Skeletal muscle cell (primary cell): ENCODE results near the gene SCN10A.
A peak's percentile ranks its signal among the peaks of the same experiment; 100 is the strongest.

Source experiments
- DNase-seq: peaks from one replicate; pipeline ENCODE4 v3.0.0-alpha.2; 2010; ENCODE audit warnings: low read depth
- H3K4me3 ChIP-seq: 2 replicates; pipeline ENCODE4 v1.5.1; 2011; ENCODE audit warnings: low read depth, mild to moderate bottlenecking, control low read depth, low read length, moderate library complexity

SCN10A gene

GRCh38 chr3:38793721-38794120 lies 22.3 kb downstream of the SCN10A start:
- DNase-seq, result no peak
- no peak overlapping the region for H3K4me3 ChIP-seq

DNA sequence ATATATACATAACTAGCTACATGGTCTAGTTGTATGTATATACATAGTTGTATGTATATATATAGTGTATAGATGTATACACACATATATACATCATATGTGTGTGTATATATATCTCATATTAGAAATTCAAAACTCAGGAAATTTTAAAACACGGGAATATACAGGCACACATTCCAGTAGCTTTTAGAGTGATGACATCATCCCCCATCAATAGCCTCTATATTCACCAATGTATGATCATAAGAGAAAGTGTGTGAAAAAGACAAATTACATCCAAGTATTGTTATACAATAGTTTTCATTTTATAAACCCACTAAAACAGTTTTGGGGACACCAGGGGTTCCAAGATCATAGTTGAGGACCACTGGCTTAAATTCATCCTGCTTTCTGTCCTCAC lies 23.0 kb downstream of the SCN10A start:
- no peak overlapping the region for H3K4me3 ChIP-seq
- DNase-seq, result no peak

DNA sequence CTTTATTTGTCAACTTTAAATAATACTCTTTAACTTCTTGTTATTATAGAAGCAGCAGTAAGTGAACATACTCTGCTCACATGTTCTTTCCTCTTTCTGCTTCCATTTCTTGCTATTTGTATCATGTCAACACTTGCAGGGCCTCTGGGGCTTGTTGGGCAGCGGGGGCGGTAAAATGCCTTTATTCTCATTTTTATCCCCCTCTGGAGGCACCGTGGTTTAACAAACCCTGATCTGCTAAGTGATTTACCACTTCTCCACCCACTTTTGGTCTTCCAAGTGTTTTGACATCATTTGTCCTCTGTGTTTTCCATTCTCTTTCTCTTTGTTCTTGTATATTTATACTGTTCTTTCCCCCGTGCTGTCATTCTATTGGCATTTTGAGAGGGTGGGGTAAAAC lies 33.9 kb downstream of the SCN10A start:
- peak; percentile 14 for DNase-seq
- H3K4me3 ChIP-seq, result no peak overlapping the region

- H3K4me3 ChIP-seq, result no peak overlapping the region
- DNase-seq, result no peak
These were observed 42.5 kb downstream of the SCN10A start for GRCh38 chr3:38773528-38773927.

GRCh38 chr3:38763569-38763968 lies 52.4 kb downstream of the SCN10A start:
- DNase-seq, result no peak
- H3K4me3 ChIP-seq, result no peak overlapping the region

GRCh38 chr3:38758557-38758956 lies 57.5 kb downstream of the SCN10A start:
- H3K4me3 ChIP-seq, result no peak overlapping the region
- DNase-seq, result no peak

- no peak overlapping the region for H3K4me3 ChIP-seq
- DNase-seq, result no peak
These were observed 58.3 kb downstream of the SCN10A start for GRCh38 chr3:38757721-38758120.

GRCh38 chr3:38756892-38757291 lies 59.1 kb downstream of the SCN10A start:
- no peak for DNase-seq
- H3K4me3 ChIP-seq, result no peak overlapping the region

DNA sequence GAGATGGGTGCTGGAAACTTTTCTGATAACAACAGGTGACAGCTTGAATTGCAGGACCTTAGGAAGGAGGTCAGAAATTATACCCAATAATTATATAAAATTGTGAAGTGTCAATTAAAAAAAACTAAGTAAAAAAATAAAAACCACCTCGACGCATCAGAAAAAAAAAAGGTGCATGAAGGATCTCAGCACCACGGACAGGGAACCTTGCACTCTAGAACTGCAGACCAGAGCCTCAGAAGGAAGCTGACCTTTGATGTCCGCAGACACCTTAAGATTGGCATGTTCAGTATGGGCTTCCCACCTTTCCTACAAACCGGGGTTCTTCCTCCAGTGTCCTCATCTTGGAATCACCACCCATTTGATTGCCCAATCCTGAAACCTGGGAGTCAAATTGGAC lies 60.9 kb downstream of the SCN10A start:
- no peak for DNase-seq
- no peak overlapping the region for H3K4me3 ChIP-seq

GRCh38 chr3:38746641-38747040 lies 69.4 kb downstream of the SCN10A start:
- DNase-seq, result no peak
- no peak overlapping the region for H3K4me3 ChIP-seq

- no peak for DNase-seq
- no peak overlapping the region for H3K4me3 ChIP-seq
These were observed 73.0 kb downstream of the SCN10A start for GRCh38 chr3:38743043-38743442.

DNA sequence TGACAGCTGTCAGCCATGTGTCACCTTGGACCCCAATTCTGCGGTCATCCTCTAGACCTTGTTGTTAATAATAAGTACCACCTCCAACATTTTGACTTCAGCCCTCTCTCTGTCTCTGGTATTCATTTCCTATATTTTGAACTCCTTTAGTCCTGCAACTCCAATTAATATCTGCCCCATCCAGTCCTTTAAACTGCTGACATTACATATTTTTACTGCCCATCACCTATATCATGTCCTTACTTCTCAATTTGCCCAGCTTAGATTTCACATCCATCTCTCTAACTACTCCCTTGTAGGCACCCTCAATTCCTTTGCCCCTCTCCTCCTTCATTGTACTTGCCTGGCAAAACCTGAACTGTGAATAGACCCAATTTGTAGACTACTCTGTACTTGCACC lies 73.5 kb downstream of the SCN10A start:
- DNase-seq, result no peak
- no peak overlapping the region for H3K4me3 ChIP-seq

- DNase-seq, result no peak
- no peak overlapping the region for H3K4me3 ChIP-seq
These were observed 75.5 kb downstream of the SCN10A start for GRCh38 chr3:38740537-38740936.

DNA sequence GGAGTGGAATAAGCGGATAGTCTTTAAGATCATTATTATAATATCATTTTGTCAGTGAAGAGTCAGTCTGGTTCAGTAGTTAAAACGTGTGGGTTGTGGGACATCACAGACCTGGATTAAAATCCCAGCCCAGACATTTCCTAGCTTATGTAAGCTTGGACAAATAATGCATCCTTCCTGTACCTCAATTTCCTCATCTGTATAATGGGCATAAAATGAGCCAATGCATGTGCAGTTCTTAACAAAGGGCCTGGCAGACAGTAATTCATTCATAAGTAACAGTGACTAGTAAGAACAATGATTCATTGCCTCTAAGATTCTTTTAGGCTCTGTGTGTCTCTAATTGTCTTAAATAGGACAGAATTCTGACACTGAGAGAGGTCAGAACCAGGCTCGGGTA lies 76.1 kb downstream of the SCN10A start:
- DNase-seq, result no peak
- no peak overlapping the region for H3K4me3 ChIP-seq

DNA sequence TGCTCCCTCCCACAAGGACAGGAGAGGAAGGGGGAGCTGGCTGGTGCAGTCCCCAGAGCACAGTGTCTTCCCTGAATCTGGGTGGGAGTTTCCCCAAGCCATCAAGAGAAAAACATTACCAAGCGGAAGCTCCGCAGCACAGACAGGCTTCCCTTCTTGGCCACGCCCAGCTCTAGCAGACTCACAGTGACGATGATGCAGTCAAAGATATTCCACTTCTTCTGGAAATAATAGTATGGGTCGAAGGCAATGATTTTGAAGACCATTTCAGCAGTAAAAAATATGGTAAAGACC lies 76.7 kb downstream of the SCN10A start:
- H3K4me3 ChIP-seq, result no peak overlapping the region
- DNase-seq, result no peak

DNA sequence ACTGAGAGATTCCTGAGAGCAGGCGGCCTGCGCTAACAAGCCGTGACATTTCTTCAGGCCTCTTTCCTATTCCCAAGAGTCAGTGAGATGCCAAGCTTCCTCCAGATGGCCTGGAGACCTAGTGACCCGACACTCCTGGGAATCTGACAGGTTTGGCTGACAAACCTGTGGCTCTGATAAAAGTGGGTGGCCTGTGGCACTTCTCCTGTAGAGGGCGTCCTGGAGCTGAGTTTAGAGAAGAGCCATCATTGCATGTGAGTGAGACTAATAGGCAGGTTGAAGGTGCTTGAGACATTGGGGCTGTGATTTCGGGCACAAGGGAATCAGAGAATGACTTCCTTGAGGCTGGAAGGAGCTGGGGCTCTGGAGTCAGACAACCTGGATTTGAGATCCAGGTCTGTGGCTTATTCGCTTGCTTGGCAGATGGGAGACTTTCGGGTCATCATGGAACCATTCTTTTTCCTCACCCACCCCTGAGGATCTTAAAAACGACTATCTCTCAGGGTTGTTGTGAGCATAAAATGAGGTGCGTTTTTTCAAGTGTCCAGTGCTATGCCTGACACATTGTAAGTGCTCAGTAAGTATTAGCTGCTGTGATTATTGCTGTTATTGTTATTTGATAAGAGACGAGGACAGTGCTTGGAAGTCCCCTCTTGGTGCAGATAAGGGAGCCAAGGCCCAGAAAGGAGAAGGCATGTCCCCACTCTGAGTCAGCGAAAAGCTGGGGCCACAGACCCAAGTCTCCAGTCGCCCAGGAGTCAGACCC lies 77.2 kb downstream of the SCN10A start:
- no peak overlapping the region for H3K4me3 ChIP-seq
- no peak for DNase-seq

GRCh38 chr3:38731522-38731921 lies 84.5 kb downstream of the SCN10A start:
- no peak for DNase-seq
- no peak overlapping the region for H3K4me3 ChIP-seq

- peak; percentile 6 for DNase-seq
- no peak overlapping the region for H3K4me3 ChIP-seq
These were observed 85.7 kb downstream of the SCN10A start for GRCh38 chr3:38730281-38730680.

- no peak overlapping the region for H3K4me3 ChIP-seq
- DNase-seq, result no peak
These were observed 88.0 kb downstream of the SCN10A start for GRCh38 chr3:38728008-38728407.

GRCh38 chr3:38726751-38727150 lies 89.3 kb downstream of the SCN10A start:
- H3K4me3 ChIP-seq, result no peak overlapping the region
- DNase-seq, result no peak

- peak; percentile 7 for DNase-seq
- H3K4me3 ChIP-seq, result no peak overlapping the region
These were observed 90.1 kb downstream of the SCN10A start for GRCh38 chr3:38725726-38726419.
